Hematopoietic multipotent progenitor cell (in vitro differentiated cells): ENCODE results near the gene GREB1L. TPM values are rescaled to one million over a fixed set of nuclear protein-coding genes. Genes with fewer than 3 reads are reported as not detected.
"Not testable (repeated sequence)": the region's sequence is repeated elsewhere in the genome, so short reads cannot be mapped to it uniquely, and the experiment has no call there.

Source experiments
- DNase-seq, 3 donors: peaks; one replicate each; pipeline ENCODE4 v3.0.0-alpha.2; 2011 to 2015; ENCODE audit warnings: low read depth in 2 of 3, low spot score in 2 of 3
- total RNA-seq: library from RNA; depleted of rRNA; stranded (reverse); fragments of >200 nt; gene quantifications from one replicate; pipeline ENCODE4 v1.2.3, GENCODE V29; 2012

The GREB1L gene
- total RNA-seq, 1 donor = not detected

DNA sequence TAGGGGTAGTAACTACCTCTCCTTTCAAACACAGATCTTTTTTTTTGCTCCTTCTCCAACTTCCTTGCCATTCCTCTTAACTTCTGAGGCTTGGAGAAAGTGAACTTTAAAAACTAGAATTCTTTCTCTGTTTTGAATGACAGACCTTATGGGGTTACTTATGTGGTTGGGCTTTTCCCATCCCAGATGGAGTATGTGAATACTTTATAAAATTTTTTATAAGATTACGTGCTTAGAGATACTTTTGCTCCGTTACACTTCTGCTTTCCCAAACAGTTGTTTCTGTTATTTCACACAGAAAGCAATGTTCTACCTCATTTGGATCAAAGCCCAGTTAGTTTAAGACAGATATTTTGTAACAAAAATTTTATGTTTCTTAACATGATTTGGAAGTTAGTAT is 20.2 kb downstream of the GREB1L start:
- no peak for DNase-seq

DNA sequence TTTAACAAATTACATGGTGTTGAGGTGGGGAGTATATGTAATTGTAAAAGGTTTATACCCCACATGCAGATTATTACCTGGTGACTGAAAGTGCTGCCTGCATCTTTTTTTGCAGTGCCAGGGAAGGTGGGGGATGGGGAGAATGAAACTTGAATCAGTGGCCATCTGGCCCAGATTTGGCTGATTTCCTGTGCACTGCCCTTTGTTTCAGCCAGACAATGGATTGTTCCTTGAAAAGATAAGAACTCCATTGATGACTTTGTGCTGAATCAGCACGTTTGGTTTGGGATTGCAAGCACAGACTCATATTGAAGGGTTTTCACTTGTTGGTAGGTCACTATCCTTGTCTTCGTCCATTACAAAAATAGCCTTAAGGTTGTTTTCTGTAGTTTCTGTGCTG is 20.9 kb downstream of the GREB1L start:
- DNase-seq = no peak

DNA sequence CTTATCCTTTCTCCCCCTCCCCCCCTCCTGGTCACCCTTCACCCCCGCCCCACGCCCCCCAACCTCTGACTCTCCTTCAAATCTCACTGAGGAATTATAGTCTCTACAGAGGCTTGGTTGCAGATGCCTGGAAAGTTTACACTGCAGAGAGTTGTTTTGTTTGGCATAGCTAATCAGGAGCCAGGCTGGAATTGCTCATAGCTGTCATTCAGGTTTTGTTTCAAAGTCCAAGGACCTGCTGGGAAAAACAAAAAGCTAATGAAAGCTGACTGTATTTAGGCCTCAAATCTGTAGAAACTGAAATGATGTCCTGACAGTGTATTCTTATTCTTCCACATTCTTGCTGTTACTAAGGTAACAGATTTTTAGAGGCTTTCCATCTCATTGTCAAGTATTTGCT is 22.6 kb downstream of the GREB1L start:
- no peak for DNase-seq

DNA sequence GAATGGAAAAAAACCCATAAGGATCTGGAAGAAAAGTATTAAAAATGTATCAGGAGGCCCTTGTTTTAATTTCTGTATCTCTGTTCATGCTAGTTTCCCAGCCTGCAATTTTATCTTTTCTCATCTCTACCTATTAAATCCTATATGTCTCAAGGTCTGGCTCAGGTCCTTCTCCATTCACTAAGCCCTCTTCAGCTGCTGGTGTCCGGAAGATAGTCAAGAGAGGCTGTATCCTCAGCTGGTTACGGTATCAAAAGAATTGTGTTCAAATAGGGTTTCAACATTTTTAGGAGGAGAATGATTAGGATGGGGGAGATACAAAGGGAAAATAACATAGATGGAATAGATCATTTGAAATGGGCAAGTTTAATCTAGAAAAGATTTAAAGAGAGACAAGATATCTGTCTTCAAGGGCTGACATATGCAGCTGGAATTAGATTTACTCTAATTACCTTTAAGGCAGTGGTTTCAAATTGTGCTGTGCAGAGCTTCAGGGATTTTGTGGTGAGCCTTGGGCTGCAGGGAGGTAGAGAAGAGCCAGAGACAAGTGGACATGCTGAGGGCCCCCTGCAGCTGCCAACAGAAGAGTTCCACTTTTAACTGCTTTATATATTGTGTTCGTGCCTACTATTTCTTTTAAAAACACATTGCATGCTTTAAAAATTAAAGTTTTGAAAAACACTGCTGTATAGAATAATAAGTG is 24.1 kb downstream of the GREB1L start:
- DNase-seq = no peak

DNA sequence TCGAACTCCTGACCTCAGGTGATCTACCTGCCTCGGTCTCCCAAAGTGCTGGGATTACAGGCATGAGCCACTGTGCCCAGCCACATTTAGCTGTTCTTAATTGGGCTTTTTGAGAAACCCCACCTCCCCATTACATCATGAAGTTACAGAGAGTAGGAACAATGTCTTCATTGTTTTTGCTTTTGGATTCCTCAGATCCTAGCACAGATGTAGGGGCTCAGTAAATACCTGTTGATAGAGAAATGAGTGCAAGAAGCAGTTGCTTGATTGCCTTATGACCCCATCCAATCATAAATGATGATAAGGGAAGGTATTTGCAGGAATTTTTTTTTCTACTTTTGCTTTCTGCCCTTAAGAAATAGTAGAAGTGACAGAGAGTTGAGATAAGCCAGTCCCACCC is 25.4 kb downstream of the GREB1L start:
- DNase-seq = no peak

DNA sequence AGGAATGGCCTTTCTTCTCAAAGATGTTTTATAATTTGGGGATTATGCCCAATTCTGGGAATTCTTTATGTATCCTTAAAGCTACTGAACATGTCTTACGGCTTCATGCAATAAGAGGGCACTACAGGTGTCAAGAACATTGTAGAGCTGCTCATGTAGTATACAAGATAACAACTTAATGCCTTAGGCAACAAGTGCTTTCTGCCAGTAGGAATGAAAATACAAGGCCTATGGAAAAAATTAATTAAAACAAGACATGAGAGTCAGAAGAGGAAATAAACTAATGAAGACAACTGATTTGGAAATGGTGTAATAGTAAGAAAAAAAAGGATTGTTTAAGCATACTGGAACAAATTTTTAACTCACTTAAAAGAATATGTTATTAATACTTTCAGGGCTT is 27.3 kb downstream of the GREB1L start:
- DNase-seq = no peak

DNA sequence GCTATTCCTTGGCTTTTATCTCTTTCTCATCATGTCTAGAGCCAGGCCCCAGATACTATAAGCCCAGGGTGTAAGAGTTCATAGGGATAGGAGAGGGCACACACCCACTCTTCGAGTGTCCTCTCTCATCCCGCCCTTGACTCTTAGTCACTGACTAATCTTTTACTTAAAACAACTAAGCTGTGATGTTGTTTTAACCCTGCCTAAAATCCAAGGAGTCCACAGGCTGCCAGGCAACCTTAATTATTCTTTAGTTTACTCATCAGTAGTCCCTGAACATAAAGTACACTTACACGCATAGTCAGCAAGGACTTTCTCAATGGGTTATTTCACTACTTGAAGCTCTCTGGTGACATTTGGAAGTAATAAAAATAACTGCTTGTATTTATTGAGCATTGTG is 28.4 kb downstream of the GREB1L start:
- no peak for DNase-seq

DNA sequence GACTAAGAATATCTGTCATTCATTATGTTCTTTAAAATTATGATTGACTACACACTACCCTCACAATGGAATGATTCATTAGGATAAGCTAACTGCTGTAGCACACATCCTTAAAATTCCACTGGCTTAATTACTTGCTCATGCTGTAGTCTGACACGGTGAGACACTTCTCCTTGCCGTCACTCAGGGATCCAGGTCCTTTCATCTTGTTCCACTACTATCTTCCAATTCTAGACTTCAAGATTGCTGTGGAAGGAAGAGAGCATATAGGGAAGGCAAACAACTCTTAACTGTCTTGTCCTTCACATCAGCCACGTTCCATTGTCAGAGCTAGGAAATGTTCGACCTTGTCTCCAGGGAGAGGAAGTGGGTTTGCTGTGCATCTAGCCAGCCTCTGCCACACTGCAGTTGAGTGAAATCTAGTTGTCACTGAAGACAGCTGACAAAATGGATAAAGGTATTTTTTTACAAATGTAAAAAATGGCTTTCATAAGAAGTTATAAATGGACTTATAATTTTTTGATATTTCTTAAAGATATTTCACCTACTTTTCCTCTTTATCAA is 30.1 kb downstream of the GREB1L start:
- no peak for DNase-seq

DNA sequence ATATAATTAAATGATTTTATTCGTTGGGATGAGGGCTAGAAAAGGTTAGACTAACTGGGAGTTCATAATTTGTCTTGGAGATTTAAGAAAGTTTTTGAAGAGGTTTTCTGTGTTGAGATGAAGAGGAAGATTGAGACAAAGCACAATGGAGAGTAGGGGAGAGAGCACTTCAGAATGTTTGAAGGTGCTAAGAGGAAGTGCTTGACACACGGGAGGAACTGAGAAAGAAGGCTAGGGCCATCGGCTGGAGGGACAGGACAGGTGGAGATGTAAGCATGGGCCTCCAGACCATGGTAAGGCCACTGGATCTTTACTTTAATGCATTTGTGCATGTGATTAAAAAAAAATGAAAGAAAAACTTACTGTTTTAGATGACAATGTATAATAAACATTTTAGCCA is 31.5 kb downstream of the GREB1L start:
- DNase-seq = no peak

DNA sequence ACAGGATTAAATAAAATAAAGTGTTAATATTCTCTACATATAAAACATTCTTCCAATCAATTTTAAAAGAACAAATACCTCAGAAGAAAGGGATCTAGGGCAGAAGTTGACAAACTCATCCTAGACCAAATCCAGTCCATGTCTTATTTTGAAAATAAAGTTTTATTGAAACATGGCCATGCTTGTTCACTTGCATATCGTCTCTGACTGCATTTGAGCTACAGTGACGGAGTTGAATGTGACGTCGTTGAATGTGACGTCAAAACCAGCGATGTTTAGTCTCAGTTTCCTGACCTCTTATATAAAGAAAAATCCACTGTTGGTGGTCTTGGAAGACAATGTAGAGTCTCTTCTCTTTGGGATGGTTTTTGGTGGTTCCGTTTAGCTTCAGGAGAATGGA is 33.6 kb downstream of the GREB1L start:
- no peak for DNase-seq

DNA sequence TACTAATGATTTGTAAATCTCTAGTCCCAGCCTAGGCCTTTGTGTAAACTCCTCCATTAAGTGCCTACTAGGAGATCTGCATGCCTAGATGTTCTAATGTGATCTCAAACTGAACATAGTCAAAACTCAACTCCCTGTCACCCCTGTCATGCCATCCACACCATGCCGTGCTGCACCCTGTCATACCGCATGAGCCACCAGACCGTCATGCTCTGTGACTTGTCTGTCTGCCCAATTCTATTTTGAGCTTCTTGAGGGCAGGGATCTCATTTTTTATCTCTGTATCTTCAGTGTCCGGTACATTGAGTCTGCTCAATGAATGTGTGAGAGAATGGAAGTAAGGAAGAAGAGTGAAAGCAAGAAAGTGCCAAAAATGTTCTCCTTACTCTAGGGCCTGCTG is 35.5 kb downstream of the GREB1L start:
- DNase-seq = no peak

DNA sequence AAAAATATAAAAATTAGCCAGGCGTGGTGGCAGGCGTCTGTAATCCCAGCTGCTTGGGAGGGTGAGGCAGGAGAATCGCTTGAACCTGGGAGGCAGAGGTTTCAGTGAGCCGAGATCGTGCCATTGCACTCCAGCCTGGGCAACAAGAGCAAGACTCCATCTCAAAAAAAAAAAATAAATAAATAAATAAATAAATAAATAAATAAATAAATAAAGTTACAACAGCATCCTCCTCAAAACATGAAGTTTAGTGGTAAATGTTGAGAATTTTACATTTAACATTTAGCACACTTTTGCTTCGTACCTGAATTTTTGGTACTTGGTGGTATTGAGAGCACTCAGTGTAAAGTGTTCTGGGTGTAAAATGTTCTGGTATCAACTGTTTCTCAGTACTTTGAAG is 36.2 kb downstream of the GREB1L start:
- not testable (repeated sequence) for DNase-seq

DNA sequence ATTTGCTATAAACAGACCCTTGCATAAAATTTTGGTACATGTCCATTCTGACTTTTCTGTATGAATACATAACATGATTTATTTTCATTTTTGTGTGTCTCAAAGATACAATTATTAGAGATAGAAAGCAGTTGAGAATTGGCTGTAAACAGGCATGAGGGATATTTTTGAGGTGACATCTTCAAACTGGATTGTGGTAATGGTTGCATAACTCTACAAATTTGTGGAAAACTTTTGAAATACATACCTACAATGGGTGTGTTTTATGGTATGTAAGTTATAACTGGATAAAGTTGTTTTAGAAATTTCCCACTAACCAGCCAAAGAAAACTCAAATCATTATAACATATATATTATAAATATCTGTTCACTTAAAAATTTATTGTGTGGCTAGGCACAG is 39.6 kb downstream of the GREB1L start:
- no peak for DNase-seq

DNA sequence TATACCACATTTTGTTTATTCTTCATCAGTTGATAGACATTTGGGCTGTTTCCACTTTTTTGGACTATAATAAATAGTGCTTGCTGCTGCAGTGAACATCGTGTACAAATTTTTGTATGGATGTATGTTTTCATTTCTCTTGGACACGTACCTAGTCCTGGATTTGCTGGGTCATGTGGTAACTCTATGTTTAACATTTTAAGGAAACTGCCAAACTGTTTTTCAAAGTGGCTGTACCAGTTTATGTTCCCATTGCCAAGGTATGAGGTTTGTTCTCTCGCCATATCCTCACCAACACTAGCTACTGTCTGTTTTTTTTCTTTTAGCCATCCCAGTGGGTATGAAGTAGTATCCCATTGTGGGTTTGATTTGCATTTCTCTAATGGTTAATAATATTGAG is 42.5 kb downstream of the GREB1L start:
- no peak for DNase-seq

DNA sequence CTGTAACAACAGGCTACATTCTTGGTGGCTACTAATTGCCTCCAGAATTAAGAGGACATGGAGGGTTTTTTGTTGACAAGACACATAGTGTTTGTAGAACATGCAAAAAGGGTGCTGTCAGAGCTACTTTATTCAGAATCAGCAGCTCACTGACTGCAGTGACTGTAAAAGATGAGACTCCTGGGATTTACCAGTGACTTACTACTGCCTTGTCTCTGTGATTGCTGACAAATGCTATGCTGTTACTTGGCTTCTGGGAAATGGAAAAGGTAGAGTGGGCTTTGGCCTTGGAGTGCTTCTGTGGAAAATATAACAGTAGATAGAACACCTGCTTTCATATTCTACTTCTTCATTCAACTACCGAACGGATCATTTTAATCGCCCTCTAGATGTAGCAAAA is 47.8 kb downstream of the GREB1L start:
- no peak for DNase-seq

DNA sequence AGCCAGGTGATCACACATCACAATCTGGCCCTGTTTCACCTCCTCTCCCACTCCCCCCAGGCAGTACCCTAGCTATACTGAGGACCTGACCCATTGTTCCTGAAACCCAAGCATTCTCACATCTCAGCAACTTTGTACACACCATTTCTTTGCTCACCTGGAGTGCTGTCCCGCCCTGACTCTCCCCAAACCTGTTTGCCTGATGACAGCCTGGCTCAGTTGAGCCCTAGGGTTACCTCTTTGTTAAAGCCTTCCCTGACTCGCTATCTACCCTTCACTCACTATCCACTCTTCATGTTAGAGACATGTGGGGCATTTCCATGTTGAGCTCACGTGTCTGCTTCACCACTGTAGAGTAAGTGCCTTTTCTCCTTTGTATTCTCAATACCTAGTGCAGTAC is 49.1 kb downstream of the GREB1L start:
- DNase-seq = no peak

DNA sequence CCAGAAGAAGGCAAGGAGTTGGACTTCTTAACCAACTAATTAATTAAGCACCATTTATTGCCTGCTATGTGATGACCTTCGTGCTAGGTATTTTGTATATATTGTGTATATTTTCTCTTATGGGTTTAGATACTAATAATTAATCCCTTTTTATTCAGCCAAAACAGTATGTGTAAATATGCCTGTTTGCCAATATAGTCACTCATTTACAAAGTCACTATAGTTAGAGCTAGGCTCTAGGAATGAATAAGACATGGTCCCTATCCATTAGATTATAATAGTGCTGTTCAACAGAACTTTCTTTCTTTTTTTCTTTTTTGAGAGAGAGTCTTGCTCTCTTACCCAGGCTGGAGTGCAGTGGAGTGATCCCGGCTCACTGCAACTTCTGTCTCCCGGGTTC is 51.4 kb downstream of the GREB1L start:
- no peak for DNase-seq

DNA sequence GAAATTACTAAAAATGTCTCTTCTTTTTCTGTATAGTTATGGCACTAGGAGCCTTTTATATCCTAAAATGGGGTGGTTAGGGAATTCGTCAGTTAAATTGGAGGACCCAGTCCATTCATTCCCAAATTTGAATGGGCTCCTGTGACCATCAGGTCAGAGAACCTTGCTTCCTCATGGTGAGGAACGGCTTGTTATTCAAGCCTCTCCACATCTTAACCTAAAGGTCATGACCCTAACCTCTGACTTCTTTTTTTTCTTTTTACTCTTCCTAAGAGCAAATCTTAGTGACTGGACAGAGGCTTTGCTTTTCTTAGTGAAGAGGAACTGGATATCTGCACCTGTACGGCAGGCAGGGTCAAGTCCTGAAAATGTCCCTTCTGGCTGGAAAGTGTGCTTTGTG is 53.1 kb downstream of the GREB1L start:
- DNase-seq = no peak

DNA sequence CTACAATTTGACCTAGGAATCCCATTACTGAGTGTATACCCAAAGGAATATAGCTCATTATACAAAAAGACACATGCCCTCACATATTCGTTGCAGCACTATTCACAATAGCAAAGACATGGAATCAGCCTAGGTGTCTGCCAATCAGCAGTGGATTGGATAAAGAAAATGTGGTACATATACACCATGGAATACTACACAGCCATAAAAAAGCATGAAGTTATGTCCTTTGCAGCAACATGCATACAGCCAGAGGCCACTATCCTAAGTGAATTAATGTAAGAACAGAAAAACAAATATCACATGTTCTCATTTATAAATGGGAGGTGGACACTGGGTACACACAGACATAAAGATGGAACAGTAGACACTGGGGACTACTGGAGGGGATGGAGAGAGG is 54.0 kb downstream of the GREB1L start:
- no peak for DNase-seq

DNA sequence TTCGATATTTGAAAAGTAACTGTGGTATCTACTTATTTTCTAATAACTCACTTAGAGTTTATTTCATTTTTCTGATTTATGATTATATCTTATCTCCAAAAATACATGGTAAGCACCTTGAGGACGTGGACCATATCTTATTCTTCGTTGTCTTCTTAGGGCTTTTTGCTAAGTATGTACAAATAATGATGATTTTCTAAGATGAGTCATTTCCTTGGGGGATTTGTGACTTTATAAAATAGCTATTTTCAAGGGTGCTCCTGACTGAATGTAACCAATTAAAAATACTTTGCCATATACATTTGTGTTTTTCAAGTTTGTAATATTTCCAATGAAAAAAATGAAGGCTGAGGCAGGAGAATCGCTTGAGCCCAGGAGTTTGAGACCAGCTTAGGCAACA is 56.3 kb downstream of the GREB1L start:
- no peak for DNase-seq

DNA sequence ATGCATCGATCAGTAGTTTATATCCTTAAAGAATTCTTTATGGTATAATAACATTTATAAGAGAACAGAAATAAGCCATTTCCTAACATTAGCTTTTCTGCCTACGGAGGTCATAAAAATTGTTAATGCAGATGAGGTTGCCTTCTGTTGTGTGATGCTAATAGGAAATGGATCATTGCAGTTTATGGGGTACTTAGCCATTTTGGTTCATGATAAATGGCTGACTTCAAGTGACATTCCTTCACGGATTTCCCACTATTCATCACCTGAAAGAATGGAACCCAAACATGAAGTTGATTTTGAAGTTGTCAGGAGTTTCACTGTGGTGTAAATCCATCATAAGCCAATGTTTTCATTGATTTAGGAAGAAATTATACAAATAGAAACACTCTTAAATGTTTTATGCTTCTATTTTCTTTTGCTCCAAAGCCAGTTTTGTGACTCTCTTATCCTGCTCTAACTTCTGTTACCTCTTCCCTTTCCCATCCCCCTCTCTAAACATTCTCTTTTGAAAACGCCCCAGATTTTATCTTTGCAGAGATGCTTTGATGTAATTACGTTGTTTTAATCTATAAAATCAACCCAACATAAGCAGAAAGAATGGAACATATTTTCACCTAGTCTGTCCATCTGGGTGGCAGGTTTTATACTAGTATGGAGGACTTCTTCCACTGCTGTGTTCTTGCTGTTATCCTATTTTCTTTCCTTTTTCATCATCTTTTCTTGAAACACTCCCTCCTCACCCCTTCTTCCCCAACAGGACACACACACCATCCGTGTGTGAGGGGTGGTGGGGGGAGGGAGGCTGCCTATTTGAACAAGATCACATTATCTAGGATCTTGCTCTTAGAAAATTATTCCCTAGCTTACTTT is 58.2 kb downstream of the GREB1L start:
- DNase-seq = no peak

DNA sequence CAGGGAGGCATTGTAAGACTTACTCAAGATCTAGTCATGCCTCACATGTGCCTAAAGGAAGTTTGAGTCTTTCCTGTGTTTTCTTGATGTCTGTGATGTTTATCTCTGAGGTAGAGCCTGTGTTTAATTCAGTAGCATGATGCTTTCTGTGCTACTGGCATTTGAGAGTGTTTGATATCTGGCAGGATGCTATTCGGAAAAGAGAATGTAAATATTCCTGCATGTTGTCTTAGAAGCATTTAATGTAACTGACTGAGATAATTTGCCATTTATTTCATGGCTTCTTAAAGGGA is 58.8 kb downstream of the GREB1L start:
- DNase-seq = no peak
